H9 (cell line): ENCODE results near the gene PSMD7. TPM values are rescaled to one million over a fixed set of nuclear protein-coding genes. Genes with fewer than 3 reads are reported as not detected.
"Not testable (repeated sequence)": the region's sequence is repeated elsewhere in the genome, so short reads cannot be mapped to it uniquely, and the experiment has no call there.

Experiments used
- DNase-seq: peaks from one replicate; pipeline ENCODE4 v3.0.0-alpha.2; 2017
- H2AFZ ChIP-seq: one replicate; pipeline ENCODE4 v1.6.1; 2013; ENCODE audit warnings: mild to moderate bottlenecking, low read length, control low read depth, moderate library complexity
- H2AK5ac ChIP-seq: 2 replicates; pipeline ENCODE4 v1.6.1; 2013; ENCODE audit warnings: low read length, control low read depth, mixed read lengths; ENCODE audit not compliant: insufficient read length
- H2BK120ac ChIP-seq: one replicate; pipeline ENCODE4 v1.6.1; 2013; ENCODE audit warnings: low read depth, mild to moderate bottlenecking, low read length, control low read depth, inconsistent platforms; ENCODE audit not compliant: poor library complexity, severe bottlenecking
- H2BK12ac ChIP-seq: 2 replicates; pipeline ENCODE4 v1.6.1; 2013; ENCODE audit warnings: low read length, control low read depth, mixed read lengths, low read depth; ENCODE audit not compliant: insufficient read length
- H2BK15ac ChIP-seq: 2 replicates; pipeline ENCODE4 v1.6.1; 2013; ENCODE audit warnings: low read depth, low read length, control low read depth
- H2BK20ac ChIP-seq: one replicate; pipeline ENCODE4 v1.6.1; 2013; ENCODE audit warnings: low read depth, mild to moderate bottlenecking, low read length, control low read depth, inconsistent platforms; ENCODE audit not compliant: poor library complexity, severe bottlenecking
- H2BK5ac ChIP-seq: 2 replicates; pipeline ENCODE4 v1.6.1; 2013; ENCODE audit warnings: low read length, control low read depth, mixed read lengths; ENCODE audit not compliant: insufficient read length
- H3K14ac ChIP-seq: 2 replicates; pipeline ENCODE4 v1.6.1; 2013; ENCODE audit warnings: low read length, control low read depth; ENCODE audit not compliant: insufficient read depth
- H3K18ac ChIP-seq: 2 replicates; pipeline ENCODE4 v1.6.1; 2013; ENCODE audit warnings: low read depth, mild to moderate bottlenecking, mixed read lengths, low read length, control low read depth; ENCODE audit not compliant: insufficient read length
- H3K23ac ChIP-seq: 2 replicates; pipeline ENCODE4 v1.6.1; 2013; ENCODE audit warnings: low read length, control low read depth, mixed read lengths, low read depth; ENCODE audit not compliant: insufficient read length
- H3K23me2 ChIP-seq: 2 replicates; pipeline ENCODE4 v1.6.1; 2013; ENCODE audit warnings: low read depth, mild to moderate bottlenecking, mixed read lengths, low read length, control low read depth; ENCODE audit not compliant: insufficient read length, poor library complexity, severe bottlenecking
- H3K27ac ChIP-seq: 2 replicates; pipeline ENCODE4 v1.5.1; 2013; ENCODE audit warnings: low read length, control low read depth, mixed read lengths, low read depth; ENCODE audit not compliant: insufficient read length
- H3K27me3 ChIP-seq: 2 replicates; pipeline ENCODE4 v1.6.1; 2013; ENCODE audit warnings: low read length, control low read depth, inconsistent platforms; ENCODE audit not compliant: insufficient read depth
- H3K4ac ChIP-seq: 2 replicates; pipeline ENCODE4 v1.6.1; 2013; ENCODE audit warnings: low read depth, mild to moderate bottlenecking, control low read depth, inconsistent platforms, low read length, moderate library complexity
- H3K4me1 ChIP-seq: 2 replicates; pipeline ENCODE4 v1.6.1; 2013; ENCODE audit warnings: low read length, control low read depth, inconsistent platforms; ENCODE audit not compliant: insufficient read depth
- H3K4me2 ChIP-seq: 2 replicates; pipeline ENCODE4 v1.6.1; 2013; ENCODE audit warnings: low read length, control low read depth, mixed read lengths; ENCODE audit not compliant: insufficient read length, insufficient read depth
- H3K56ac ChIP-seq: 2 replicates; pipeline ENCODE4 v1.6.1; 2013; ENCODE audit warnings: low read depth, mild to moderate bottlenecking, mixed read lengths, low read length, control low read depth; ENCODE audit not compliant: insufficient read length
- H3K79me1 ChIP-seq: 2 replicates; pipeline ENCODE4 v1.6.1; 2013; ENCODE audit warnings: low read depth, mild to moderate bottlenecking, moderate library complexity, low read length, control low read depth, inconsistent platforms; ENCODE audit not compliant: insufficient read depth, poor library complexity, severe bottlenecking
- H3K79me2 ChIP-seq: 2 replicates; pipeline ENCODE4 v1.6.1; 2013; ENCODE audit warnings: low read length, control low read depth, inconsistent platforms; ENCODE audit not compliant: insufficient read depth
- H3K9ac ChIP-seq: 2 replicates; pipeline ENCODE4 v1.6.1; 2013; ENCODE audit warnings: low read length, control low read depth, mixed read lengths; ENCODE audit not compliant: insufficient read length; ENCODE audit errors: extremely low read depth
- H3K9me3 ChIP-seq: one replicate; pipeline ENCODE4 v1.6.1; 2013; ENCODE audit warnings: low read depth, low read length, inconsistent platforms; ENCODE audit not compliant: control insufficient read depth
- H3T11ph ChIP-seq: one replicate; pipeline ENCODE4 v1.6.1; 2013; ENCODE audit warnings: mild to moderate bottlenecking, low read length, control low read depth, inconsistent platforms
- H4K20me1 ChIP-seq: one replicate; pipeline ENCODE4 v1.6.1; 2013; ENCODE audit not compliant: control insufficient read depth, insufficient read length, insufficient read depth
- H4K5ac ChIP-seq: 2 replicates; pipeline ENCODE4 v1.6.1; 2013; ENCODE audit warnings: low read depth, mild to moderate bottlenecking, mixed read lengths, low read length, control low read depth; ENCODE audit not compliant: insufficient read length
- H4K8ac ChIP-seq: replicated peaks from 2 replicates; pipeline ENCODE4 v1.6.1; 2013; ENCODE audit warnings: low read length, control low read depth, mixed read lengths, low read depth; ENCODE audit not compliant: insufficient read length
- H4K91ac ChIP-seq: 2 replicates; pipeline ENCODE4 v1.6.1; 2013; ENCODE audit warnings: low read depth, mild to moderate bottlenecking, moderate library complexity, mixed read lengths, low read length, control low read depth; ENCODE audit not compliant: insufficient read length
- H3K27ac Mint-ChIP-seq, 3 experiments: 2 replicates in 2 of 3; 3 replicates in 1 of 3; pipeline ENCODE4 v1.8.0; 2020 to 2021; ENCODE audit warnings: mixed read lengths in 3 of 3, mild to moderate bottlenecking in 1 of 3, moderate library complexity in 1 of 3
- H3K27me3 Mint-ChIP-seq: 2 replicates; pipeline ENCODE4 v1.8.0; 2021; ENCODE audit warnings: low read depth, mild to moderate bottlenecking, moderate library complexity, mixed read lengths
- H3K36me3 Mint-ChIP-seq, 3 experiments: 2 replicates in 2 of 3; 3 replicates in 1 of 3; pipeline ENCODE4 v1.8.0; 2020 to 2021; ENCODE audit warnings: low read depth in 3 of 3, mixed read lengths in 3 of 3; ENCODE audit not compliant: insufficient read depth in 1 of 3
- H3K4me1 Mint-ChIP-seq, 2 experiments: 2 replicates each; pipeline ENCODE4 v1.8.0; 2020; ENCODE audit warnings: mixed read lengths in 2 of 2
- H3K4me3 Mint-ChIP-seq, 2 experiments: 2 replicates in 1 of 2; 3 replicates in 1 of 2; pipeline ENCODE4 v1.8.0; 2020 to 2021; ENCODE audit warnings: mild to moderate bottlenecking in 2 of 2, mixed read lengths in 2 of 2, moderate library complexity in 1 of 2
- H3K9me3 Mint-ChIP-seq, 2 experiments: 2 replicates in 1 of 2; 3 replicates in 1 of 2; pipeline ENCODE4 v1.8.0; 2020; ENCODE audit warnings: mild to moderate bottlenecking in 2 of 2, mixed read lengths in 2 of 2, moderate library complexity in 1 of 2
- WGBS: extraction: QIAGEN DNeasy Blood & Tissue Kit; methylation state at CpG from one replicate; pipeline ENCODE4 v1.1.7; 2013; ENCODE audit warnings: missing lambda C conversion rate, low lambda C conversion rate, mixed read lengths; ENCODE audit not compliant: insufficient read length; ENCODE audit errors: extremely low coverage; 5-methylcytosine and 5-hydroxymethylcytosine counted together
- total RNA-seq: library from RNA; stranded (reverse); gene quantifications from 2 replicates; pipeline ENCODE4 v1.2.1, GENCODE V29; 2021

PSMD7 gene
- total RNA-seq, 1 experiment from 2014 or later, result 140 TPM

DNA sequence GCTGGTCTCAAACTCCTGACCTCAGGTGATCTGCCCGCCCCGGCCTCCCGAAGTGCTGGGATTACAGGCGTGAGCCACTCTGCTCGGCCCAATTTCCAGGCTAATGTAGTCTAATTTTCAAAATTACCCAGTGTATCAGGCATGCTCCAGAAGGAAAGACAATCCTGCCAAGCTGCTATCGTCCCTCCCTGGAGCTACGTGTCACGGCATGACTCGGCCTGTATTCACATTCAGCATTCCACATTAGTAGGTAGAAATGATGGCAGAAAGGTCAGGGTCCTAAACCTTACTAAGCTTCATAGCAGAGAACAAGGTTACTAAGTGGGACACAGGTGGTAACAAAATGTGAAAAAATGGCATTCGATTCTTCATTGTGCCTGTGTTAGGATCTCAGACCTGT lies 42.6 kb downstream of the PSMD7 start:
- H3K27me3 ChIP-seq, H2BK15ac ChIP-seq, H3K27me3 Mint-ChIP-seq, H2BK20ac ChIP-seq, H2BK5ac ChIP-seq, H3K4me1 ChIP-seq, H3K4me1 Mint-ChIP-seq, H3K4me2 ChIP-seq, H4K8ac ChIP-seq, H3K79me2 ChIP-seq, H2BK120ac ChIP-seq, H3K27ac ChIP-seq, H3K18ac ChIP-seq, H3K4me3 Mint-ChIP-seq, H3K14ac ChIP-seq, H3K27ac Mint-ChIP-seq, H3K23ac ChIP-seq, H4K20me1 ChIP-seq, H3K56ac ChIP-seq, H3K9me3 Mint-ChIP-seq, DNase-seq, H4K91ac ChIP-seq, H3T11ph ChIP-seq, H3K79me1 ChIP-seq, H3K9me3 ChIP-seq, H2AK5ac ChIP-seq, H4K5ac ChIP-seq, H3K9ac ChIP-seq, H2BK12ac ChIP-seq, H2AFZ ChIP-seq, H3K23me2 ChIP-seq, H3K4ac ChIP-seq: not testable (repeated sequence)
- H3K36me3 Mint-ChIP-seq, result peaks cover 18 to 60% (median 36%) of the 10 kb centered on the region in 3 experiments; a peak in 6 of 7 replicates
- WGBS, result no CpG with 5 or more reads among the region's 10 CpGs

DNA sequence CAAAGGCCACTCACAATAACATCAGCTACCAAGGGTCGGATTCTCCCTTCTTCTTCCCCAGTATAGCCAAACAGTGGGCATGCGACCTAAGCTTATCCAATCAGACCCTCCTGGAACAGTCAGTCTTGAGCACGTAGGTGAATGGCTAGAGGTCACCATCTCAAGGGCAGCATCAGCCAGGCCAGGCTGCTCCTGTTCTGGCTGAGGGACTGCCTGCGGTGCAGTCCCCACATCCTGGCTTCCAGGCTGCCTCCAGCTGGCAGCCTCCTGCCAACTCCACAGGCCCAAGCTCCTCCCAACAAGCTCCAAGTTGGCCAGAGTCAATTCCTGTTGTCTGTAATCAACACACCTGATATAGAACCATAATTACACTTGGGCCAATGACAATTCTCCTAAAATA lies 56.4 kb downstream of the PSMD7 start:
- not testable (repeated sequence) for H3K27me3 Mint-ChIP-seq, H3K79me2 ChIP-seq, H3T11ph ChIP-seq, H3K23ac ChIP-seq, H2BK120ac ChIP-seq, H3K4ac ChIP-seq, H4K91ac ChIP-seq, DNase-seq, H3K9me3 Mint-ChIP-seq, H3K4me2 ChIP-seq, H2AFZ ChIP-seq, H3K4me3 Mint-ChIP-seq, H3K79me1 ChIP-seq, H4K8ac ChIP-seq, H3K18ac ChIP-seq, H3K14ac ChIP-seq, H3K27ac ChIP-seq, H2BK12ac ChIP-seq, H4K5ac ChIP-seq, H2BK5ac ChIP-seq, H2BK15ac ChIP-seq, H4K20me1 ChIP-seq, H2BK20ac ChIP-seq, H3K56ac ChIP-seq, H2AK5ac ChIP-seq, H3K4me1 ChIP-seq, H3K27me3 ChIP-seq, H3K9me3 ChIP-seq, H3K23me2 ChIP-seq, H3K9ac ChIP-seq, H3K4me1 Mint-ChIP-seq
- no CpG with 5 or more reads among the region's 4 CpGs for WGBS
- H3K27ac Mint-ChIP-seq, result peak overlapping the region in 1 of 3 experiments; percentile 17; a peak in 1 of 7 replicates
- H3K36me3 Mint-ChIP-seq, result peaks cover 9 to 60% (median 36%) of the 10 kb centered on the region in 3 experiments; a peak in 5 of 7 replicates
